Fibroblast of pulmonary artery (primary cell): Measurements from ENCODE around the gene RPL32.
"Not testable (repeated sequence)": the region's sequence is repeated elsewhere in the genome, so short reads cannot be mapped to it uniquely, and the experiment has no call there.

ENCODE experiments used
- DNase-seq: peaks from one replicate; pipeline ENCODE4 v3.0.0-alpha.2; 2010; ENCODE audit warnings: low read depth
- H3K4me3 ChIP-seq: replicated peaks from 2 replicates; pipeline ENCODE4 v1.5.1; 2011; ENCODE audit warnings: low read depth, mild to moderate bottlenecking, control low read depth, low read length, moderate library complexity
- CTCF ChIP-seq: IDR thresholded peaks from 2 replicates; pipeline ENCODE4 v1.5.1; 2011; ENCODE audit warnings: mild to moderate bottlenecking, control low read depth, low read length, inconsistent platforms; ENCODE audit errors: missing control alignments

Gene RPL32

GRCh38 chr3:12884186-12884680 is 42.9 kb upstream of the RPL32 start:
- no peak for DNase-seq
- no peak overlapping the region for H3K4me3 ChIP-seq
- no peak for TF ChIP-seq CTCF

- no peak for DNase-seq
- no peak for TF ChIP-seq CTCF
- H3K4me3 ChIP-seq = no peak overlapping the region
These were observed 41.3 kb upstream of the RPL32 start for GRCh38 chr3:12882336-12883310.

GRCh38 chr3:12881858-12882257 is 40.5 kb upstream of the RPL32 start:
- not testable (repeated sequence) for H3K4me3 ChIP-seq, DNase-seq

GRCh38 chr3:12879191-12879815 is 37.9 kb upstream of the RPL32 start:
- DNase-seq = no peak
- no peak for TF ChIP-seq CTCF
- H3K4me3 ChIP-seq = no peak overlapping the region

- H3K4me3 ChIP-seq, DNase-seq: not testable (repeated sequence)
These were observed 37.4 kb upstream of the RPL32 start for GRCh38 chr3:12878758-12879157.

- TF ChIP-seq CTCF = no peak
- no peak for DNase-seq
These were observed 36.8 kb upstream of the RPL32 start for GRCh38 chr3:12878141-12878574.

GRCh38 chr3:12877040-12877439 is 35.7 kb upstream of the RPL32 start:
- no peak for TF ChIP-seq CTCF

More at GRCh38 chr3:12878141-12878574, 36.8 kb upstream of the RPL32 start:
- no peak overlapping the region for H3K4me3 ChIP-seq

More at GRCh38 chr3:12877040-12877439, 35.7 kb upstream of the RPL32 start:
- H3K4me3 ChIP-seq = no peak overlapping the region
- no peak for DNase-seq
